DND-41 (cell line): Measurements from ENCODE around the gene PCSK4.

ENCODE experiments used
- EZH2 ChIP-seq: IDR thresholded peaks from 3 replicates; pipeline ENCODE4 v1.6.1; 2012; ENCODE audit warnings: borderline replicate concordance, low read depth, mild to moderate bottlenecking, moderate library complexity, low read length, inconsistent platforms; ENCODE audit not compliant: severe bottlenecking
- TF ChIP-seq, protein P1 (sequence below): IDR thresholded peaks from 2 replicates; pipeline ENCODE4 v1.5.1; 2012; ENCODE audit warnings: borderline replicate concordance, low read length, moderate library complexity, mild to moderate bottlenecking; ENCODE audit not compliant: poor library complexity, severe bottlenecking; ENCODE audit errors: extremely low read depth

DNA sequence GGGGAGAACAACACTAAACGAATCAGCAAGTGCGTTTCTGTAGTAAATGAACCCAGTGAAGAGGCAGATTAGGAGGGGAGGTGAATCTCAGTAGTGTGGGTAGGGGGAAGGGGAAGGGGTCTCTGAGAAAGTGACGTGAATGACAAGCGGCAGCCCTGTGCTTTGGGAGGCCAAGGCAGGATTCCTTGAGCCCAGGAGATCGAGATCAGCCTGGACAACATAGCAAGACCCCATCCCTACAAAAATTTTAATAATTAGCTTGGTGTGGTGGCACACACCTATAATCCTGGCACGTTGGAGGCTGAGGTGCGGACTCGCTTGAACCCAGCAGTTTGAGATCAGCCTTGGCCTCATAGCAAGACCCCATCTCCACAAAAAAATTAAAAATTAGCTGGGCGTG is 41.9 kb upstream of the PCSK4 start:
- TF ChIP-seq, protein P1, sequence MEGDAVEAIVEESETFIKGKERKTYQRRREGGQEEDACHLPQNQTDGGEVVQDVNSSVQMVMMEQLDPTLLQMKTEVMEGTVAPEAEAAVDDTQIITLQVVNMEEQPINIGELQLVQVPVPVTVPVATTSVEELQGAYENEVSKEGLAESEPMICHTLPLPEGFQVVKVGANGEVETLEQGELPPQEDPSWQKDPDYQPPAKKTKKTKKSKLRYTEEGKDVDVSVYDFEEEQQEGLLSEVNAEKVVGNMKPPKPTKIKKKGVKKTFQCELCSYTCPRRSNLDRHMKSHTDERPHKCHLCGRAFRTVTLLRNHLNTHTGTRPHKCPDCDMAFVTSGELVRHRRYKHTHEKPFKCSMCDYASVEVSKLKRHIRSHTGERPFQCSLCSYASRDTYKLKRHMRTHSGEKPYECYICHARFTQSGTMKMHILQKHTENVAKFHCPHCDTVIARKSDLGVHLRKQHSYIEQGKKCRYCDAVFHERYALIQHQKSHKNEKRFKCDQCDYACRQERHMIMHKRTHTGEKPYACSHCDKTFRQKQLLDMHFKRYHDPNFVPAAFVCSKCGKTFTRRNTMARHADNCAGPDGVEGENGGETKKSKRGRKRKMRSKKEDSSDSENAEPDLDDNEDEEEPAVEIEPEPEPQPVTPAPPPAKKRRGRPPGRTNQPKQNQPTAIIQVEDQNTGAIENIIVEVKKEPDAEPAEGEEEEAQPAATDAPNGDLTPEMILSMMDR: no peak
- TF ChIP-seq EZH2: no peak
